LNCaP clone FGC (cell line): Measurements from ENCODE around the gene UBE2E2.

ENCODE experiments used
- DNase-seq: peaks from one replicate; pipeline ENCODE4 v3.0.0-alpha.2; 2011; ENCODE audit warnings: low read depth
- H3K4me3 ChIP-seq: 2 replicates; pipeline ENCODE4 v1.5.1; 2011; ENCODE audit warnings: mild to moderate bottlenecking, low read depth, low read length, control low read depth
- TF ChIP-seq, protein P1 (sequence below): IDR thresholded peaks from 2 replicates; pipeline ENCODE4 v1.5.1; 2012; ENCODE audit warnings: mild to moderate bottlenecking; ENCODE audit not compliant: control insufficient read depth, insufficient read depth; ENCODE audit errors: extremely low read depth

Gene UBE2E2

DNA sequence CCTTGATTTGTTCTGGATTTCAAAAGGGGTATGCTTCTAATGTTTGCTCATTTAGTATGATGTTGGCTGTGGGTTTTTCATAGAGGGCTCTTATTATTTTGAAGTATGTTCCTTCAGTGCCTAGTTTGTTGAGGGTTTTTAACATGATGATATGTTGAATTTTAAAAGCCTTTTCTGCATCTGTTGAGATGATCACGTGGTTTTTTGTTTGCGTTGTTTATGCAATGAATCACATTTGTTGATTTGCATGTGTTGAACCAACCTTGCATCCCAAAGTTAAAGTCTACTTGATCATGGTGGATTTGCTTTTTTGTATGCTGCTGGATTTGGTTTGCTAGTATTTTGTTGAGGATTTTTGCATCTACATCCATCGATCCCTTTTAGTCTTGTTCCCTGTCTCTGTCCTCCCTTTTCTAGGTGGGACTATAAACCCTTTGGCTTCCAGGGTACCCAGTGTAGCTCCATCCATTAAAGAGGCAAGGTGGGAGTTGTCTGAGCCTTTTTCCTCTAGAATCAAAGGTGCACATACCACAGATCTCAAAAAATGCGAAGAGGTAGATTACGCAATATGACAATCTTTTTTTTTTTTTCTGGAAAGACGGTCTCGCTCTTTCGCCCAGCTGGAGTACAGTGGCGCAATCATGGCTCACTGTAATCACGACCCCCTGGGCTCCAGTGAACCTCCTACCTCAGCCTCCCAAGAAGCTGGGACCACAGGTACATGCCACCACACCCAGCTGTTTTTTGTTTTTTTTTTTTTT, 381.0 kb downstream of the UBE2E2 start:
- no peak for DNase-seq
- TF ChIP-seq, protein P1, sequence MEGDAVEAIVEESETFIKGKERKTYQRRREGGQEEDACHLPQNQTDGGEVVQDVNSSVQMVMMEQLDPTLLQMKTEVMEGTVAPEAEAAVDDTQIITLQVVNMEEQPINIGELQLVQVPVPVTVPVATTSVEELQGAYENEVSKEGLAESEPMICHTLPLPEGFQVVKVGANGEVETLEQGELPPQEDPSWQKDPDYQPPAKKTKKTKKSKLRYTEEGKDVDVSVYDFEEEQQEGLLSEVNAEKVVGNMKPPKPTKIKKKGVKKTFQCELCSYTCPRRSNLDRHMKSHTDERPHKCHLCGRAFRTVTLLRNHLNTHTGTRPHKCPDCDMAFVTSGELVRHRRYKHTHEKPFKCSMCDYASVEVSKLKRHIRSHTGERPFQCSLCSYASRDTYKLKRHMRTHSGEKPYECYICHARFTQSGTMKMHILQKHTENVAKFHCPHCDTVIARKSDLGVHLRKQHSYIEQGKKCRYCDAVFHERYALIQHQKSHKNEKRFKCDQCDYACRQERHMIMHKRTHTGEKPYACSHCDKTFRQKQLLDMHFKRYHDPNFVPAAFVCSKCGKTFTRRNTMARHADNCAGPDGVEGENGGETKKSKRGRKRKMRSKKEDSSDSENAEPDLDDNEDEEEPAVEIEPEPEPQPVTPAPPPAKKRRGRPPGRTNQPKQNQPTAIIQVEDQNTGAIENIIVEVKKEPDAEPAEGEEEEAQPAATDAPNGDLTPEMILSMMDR = no peak
- no peak overlapping the region for H3K4me3 ChIP-seq

DNA sequence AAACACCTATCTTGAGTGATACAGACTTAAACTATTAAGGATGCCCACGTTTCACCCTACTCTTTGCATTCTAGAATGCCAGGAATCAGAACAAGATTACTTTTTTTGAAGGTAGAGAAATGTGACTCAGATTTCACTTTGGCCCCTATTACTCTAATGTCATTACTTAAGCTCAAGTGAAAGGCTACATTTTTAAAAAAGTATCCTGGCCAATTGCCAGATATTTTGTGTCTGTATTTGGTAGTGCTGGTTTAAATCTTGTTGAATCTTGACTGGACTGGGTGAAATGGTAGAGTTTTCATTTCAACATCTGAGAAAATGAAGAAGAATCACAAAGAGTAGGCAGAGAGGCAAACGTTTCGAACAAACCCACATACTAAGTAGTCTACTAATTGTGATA, 384.4 kb downstream of the UBE2E2 start:
- no peak overlapping the region for H3K4me3 ChIP-seq
- DNase-seq = no peak
- TF ChIP-seq, protein P1 = no peak

DNA sequence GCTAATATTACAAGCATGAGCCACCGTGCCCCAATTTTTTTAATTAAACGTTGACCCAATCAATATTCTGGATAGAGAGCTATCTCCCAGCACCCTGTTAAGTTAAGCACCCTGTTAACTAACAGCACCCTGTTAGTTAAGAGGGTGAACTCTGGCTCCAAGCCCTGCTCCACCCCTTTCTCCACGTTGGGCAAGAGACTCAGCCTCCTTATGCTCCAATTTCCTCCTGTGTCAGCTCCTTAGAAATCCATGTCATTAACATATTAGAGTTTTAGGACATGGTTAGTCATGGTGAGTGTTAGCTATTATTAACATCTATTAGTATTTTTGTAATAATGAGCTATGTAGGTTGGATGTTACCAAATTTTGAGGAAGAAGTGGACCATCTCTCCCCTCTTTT, 385.4 kb downstream of the UBE2E2 start:
- H3K4me3 ChIP-seq = no peak overlapping the region
- TF ChIP-seq, protein P1 = no peak
- DNase-seq = no peak

DNA sequence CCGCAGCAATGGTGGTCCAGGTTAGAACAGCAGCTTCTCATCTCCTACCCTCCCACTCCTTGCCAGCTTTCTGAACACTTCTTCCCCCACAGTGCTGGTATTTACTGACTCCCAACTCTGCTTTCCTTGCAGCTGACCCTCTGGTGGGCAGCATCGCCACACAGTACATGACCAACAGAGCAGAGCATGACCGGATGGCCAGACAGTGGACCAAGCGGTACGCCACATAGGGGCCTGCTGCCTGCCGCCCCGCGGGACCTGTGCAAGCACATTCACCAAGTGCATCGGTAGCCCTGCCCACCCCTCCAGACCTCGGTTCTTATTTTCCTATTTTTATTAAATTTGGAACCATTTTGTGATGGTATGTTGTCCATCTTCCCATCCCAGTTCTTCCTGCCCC, 386.5 kb downstream of the UBE2E2 start:
- H3K4me3 ChIP-seq = no peak overlapping the region
- DNase-seq = no peak
- TF ChIP-seq, protein P1 = no peak

DNA sequence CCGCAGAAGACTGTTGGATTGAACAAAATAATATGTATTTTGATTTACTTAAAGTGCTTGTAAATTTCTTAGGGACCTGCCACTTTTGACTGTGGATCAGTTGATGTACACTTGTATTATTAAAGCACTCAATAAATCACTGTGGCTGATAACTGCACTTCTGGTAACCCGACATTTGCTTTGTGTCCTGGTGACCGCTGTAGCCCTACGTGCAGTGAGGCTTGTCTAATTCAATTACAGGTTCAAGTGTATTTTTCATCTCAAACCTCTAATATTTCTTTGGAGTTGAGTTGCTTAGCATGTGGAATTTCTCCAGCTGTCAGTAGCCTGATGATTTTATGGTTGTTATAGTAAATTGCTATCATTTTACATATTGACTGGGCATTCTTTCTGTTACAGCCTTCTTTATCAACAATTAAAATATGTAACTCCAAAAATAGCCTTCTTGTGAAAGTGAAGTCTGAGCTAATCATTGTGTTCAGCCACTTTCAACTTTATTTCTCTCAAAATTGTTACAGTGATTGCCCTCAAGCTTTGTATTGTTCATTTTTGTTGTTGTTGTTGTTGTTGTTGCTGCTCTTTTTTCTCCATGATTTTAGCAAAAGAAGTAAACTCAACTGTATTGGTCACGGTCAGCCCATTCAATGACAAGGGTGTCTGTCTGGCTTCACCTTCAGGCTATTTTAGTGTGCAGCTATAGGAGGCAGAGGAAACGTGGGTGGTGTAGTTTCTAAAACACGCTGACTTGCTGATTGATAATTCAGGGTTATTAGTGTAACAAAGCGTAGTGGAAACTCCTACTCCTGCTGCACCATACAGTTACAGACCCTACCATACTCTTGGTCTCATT, 387.5 kb downstream of the UBE2E2 start:
- TF ChIP-seq, protein P1 = no peak
- DNase-seq = no peak
- H3K4me3 ChIP-seq = no peak overlapping the region

DNA sequence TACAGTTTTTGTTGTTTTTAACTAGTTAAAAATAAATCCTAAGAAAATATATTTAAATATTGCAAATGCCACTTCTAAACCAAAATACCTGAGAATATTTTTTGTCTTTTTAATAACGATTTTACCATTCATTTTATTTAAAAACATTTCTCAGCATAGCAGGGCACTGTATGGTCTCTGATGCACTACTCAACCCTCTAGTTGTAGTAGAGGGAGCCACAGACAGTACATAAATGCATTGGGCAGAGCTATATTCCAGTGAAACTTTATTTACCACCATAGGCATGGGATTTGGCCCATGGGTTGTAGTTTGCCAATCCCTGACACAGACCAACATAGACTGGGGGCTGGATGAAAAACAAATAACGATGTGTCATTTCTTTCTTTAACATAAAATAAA, 388.2 kb downstream of the UBE2E2 start:
- DNase-seq = no peak
- no peak overlapping the region for H3K4me3 ChIP-seq
- TF ChIP-seq, protein P1 = no peak
